Measurements from ENCODE around the gene FAM120B.

- TF ChIP-seq EZH2 (IDR thresholded peaks at IDR 0.05; ENCODE audit: insufficient read depth, poor library complexity, severe bottlenecking) (no peak), EZH2phosphoT487 (IDR thresholded peaks at IDR 0.05; ENCODE audit: insufficient read depth, low read depth) (no peak)
These were observed 141.8 kb downstream of the FAM120B start for GRCh38 chr6:170448317-170448716.
